Activated T-helper 17 cell treated with anti-CD3 and anti-CD28 coated beads, Interleukin-2, amount 50 U/mL, for 72 hours (primary cell): Measurements from ENCODE around the gene DSC2. TPM values are rescaled to one million over a fixed set of nuclear protein-coding genes. Genes with fewer than 3 reads are reported as not detected.
"Not testable (repeated sequence)": the region's sequence is repeated elsewhere in the genome, so short reads cannot be mapped to it uniquely, and the experiment has no call there.

ENCODE experiments used
- ATAC-seq: fragments of 150-1000 bp; cut with Tn5 transposase; replicated peaks from 2 replicates; pipeline ENCODE4 v1.10.0; 2021; ENCODE audit warnings: mild to moderate bottlenecking, moderate library complexity
- H3K27ac Mint-ChIP-seq: one replicate; pipeline ENCODE4 v1.8.0; 2022; ENCODE audit warnings: mixed read lengths
- H3K27me3 Mint-ChIP-seq: one replicate; pipeline ENCODE4 v1.8.0; 2022; ENCODE audit warnings: mixed read lengths
- H3K36me3 Mint-ChIP-seq: one replicate; pipeline ENCODE4 v1.8.0; 2022; ENCODE audit warnings: low read depth, mild to moderate bottlenecking, mixed read lengths
- H3K4me1 Mint-ChIP-seq: one replicate; pipeline ENCODE4 v1.8.0; 2022; ENCODE audit warnings: mixed read lengths
- H3K4me3 Mint-ChIP-seq: one replicate; pipeline ENCODE4 v1.8.0; 2022; ENCODE audit warnings: mild to moderate bottlenecking, mixed read lengths
- H3K9me3 Mint-ChIP-seq: one replicate; pipeline ENCODE4 v1.8.0; 2022; ENCODE audit warnings: mixed read lengths
- total RNA-seq, 2 donors: library from RNA; stranded (reverse); gene quantifications; one replicate each; pipeline ENCODE4 v1.2.3, GENCODE V29; 2022

The DSC2 gene
- total RNA-seq, 2 donors from 2014 or later, result not detected

DNA sequence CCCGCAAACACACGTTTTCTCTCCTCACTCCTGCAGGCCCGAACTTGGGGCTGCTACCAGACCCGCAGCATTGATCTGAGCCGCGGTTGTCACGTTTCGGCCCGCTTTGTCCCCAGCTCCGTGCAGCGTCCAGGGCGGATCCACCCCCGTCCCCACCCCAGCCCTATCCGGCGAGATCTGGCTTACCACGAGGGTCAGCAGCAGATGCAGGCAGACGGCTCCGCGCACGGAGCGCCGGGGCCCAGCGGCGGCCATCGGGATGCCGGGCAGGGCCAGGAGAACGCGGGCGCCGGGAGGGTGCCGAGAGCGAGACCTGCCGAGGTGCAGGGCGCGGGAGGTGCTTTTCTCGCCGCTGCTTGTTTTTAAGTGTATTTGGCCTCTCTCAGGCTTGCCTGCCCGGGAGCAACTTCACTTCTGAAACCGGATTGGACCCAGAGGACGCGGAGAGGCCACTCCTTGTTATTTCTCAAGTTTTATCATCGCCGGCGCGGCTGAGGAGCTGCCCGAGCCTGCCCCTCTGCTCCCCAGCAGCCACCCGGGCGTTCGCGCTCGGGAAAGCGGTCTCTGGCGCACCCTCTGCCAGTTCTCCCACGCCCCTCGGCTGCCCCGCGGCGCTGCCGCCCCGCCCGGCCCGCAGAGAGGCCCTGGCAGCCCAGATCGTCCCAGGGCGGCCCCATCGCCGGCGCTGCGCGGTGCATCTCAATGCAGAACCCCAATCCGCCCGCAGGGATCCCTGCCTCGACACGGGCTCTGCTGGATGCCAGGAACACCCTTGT lies 59.6 kb downstream of the DSC2 start, which contains the start of gene DSC3:
Gene DSC3 (minus strand): TSS at position 337 of the 776 bp plus-strand sequence. CDS start 82 bp downstream, at position 255.
- no peak for ATAC-seq

DNA sequence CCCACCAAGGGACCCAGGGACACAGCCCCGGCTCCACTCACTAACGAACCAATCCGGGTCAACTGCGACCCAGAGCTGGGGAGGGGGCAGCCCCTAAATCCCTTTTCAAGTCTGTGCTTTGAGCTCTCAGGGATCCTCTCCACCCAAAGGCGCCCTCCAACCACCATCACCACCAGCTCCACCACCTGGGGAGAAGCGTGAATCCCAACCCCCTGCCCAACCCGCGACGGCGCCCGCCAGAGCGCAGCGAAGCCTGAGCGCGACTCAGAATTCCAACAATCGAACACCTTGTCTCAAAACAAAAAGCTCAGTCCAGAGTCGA lies 60.2 kb downstream of the DSC2 start:
- H3K27ac Mint-ChIP-seq, result no peak overlapping the region
- no peaks in the 10 kb centered on the region for H3K36me3 Mint-ChIP-seq
- H3K9me3 Mint-ChIP-seq, result peaks cover 9% of the 10 kb centered on the region
- no peak overlapping the region for H3K4me3 Mint-ChIP-seq
- ATAC-seq, result no peak
- H3K4me1 Mint-ChIP-seq, result no peaks in the 10 kb centered on the region
- H3K27me3 Mint-ChIP-seq, result peaks cover 19% of the 10 kb centered on the region

More for the DNA sequence above, 59.6 kb downstream of the DSC2 start, which contains the start of gene DSC3:
- H3K36me3 Mint-ChIP-seq, result no peaks in the 10 kb centered on the region
- no peaks in the 10 kb centered on the region for H3K4me1 Mint-ChIP-seq
- no peak within 1 kb of the TSS for H3K4me3 Mint-ChIP-seq
- peaks cover 19% of the 10 kb centered on the region for H3K27me3 Mint-ChIP-seq
- H3K9me3 Mint-ChIP-seq, result peaks cover 9% of the 10 kb centered on the region
- H3K27ac Mint-ChIP-seq, result no peak within 1 kb of the TSS

DNA sequence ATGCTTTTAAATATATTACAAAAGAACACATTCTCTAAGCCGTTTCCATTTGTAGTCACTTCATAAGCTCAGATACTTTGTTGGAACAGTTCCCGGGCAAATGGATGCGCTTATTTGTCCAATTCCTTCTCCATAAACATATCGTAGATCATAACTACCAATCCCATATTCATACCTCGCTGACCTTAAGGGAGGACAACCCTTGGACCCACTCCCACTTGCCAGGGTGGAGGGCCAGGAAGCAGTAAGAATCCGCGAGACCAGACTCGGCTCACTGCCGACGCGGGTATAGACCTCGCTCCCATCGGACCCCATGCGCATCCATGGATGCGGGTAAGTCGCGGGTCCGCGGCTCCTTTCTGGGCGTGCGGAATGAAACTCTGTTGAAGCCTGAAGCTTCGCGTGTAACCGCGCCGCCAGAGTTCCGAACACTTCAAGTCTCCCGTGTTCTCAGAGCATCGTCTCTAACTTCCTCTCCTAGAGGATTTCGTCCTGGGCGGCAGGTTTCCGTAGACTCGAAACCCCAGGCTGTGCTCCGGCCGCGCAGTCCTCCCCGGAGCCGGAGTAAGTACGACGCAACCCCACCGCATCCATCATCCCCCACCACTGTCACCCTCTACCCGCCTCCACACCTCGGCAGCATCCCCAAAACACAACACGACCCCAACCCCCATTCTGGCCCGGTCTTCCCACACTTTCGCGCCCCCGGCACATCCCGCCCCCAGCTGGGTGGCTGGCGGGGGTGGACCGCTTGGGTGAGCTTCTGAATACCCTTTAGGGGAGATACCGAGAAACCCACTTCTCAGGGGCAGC lies 60.7 kb downstream of the DSC2 start:
- H3K36me3 Mint-ChIP-seq, result no peaks in the 10 kb centered on the region
- peaks cover 19% of the 10 kb centered on the region for H3K27me3 Mint-ChIP-seq
- no peak overlapping the region for H3K4me3 Mint-ChIP-seq
- ATAC-seq, result no peak
- H3K27ac Mint-ChIP-seq, result no peak overlapping the region
- H3K4me1 Mint-ChIP-seq, result no peaks in the 10 kb centered on the region
- H3K9me3 Mint-ChIP-seq, result peaks cover 7% of the 10 kb centered on the region

DNA sequence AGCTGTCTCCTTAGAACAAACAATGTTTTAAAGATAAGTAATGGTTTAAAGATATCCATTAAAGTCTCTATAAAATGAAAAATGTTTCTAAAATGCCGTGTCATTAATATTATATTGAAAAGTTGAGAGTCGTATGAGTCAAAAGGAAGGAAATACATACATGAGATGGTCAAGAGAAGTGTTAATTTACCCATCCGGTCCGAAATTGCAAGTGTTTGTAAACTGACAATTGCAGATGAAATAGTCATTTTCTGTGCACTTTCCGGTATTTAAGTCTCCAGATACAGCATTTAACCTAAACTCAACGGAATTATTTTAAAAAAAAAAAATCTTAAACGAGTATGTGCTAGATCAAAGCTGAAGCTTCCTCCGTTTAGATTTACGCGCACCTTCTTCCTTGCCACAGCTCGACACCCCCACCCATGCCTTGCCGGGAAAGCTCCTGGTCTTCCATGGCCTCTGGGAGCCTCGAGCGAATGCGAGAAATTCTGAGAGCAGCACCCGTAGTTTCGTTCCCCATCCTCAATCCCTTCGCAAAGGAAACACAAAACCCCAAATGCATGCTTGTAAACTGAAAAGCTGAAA lies 61.4 kb downstream of the DSC2 start:
- peaks cover 19% of the 10 kb centered on the region for H3K27me3 Mint-ChIP-seq
- peaks cover 5% of the 10 kb centered on the region for H3K9me3 Mint-ChIP-seq
- no peaks in the 10 kb centered on the region for H3K4me1 Mint-ChIP-seq
- no peak overlapping the region for H3K27ac Mint-ChIP-seq
- no peak overlapping the region for H3K4me3 Mint-ChIP-seq
- ATAC-seq, result no peak
- H3K36me3 Mint-ChIP-seq, result no peaks in the 10 kb centered on the region

DNA sequence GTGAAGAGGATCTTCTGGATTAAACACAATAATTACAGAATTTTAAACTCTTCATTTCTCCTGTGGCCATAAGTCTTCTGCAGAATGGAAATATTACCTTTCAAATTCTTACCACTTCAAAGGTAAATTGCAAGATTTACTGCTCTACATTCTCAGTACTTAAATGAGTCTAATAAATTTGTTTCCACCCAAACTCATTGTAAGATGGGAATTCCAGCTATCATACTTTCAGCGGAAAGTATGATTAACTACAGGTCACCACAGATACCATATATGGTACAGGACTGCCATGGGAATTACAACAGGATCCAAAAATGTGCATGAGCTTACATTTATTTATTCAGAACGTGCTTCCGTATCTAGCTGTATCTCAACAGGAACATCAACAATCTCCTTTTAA lies 62.8 kb downstream of the DSC2 start:
- Mint-ChIP-seq H3K9me3 (no peaks in the 10 kb centered on the region), H3K4me3 (no peak overlapping the region), H3K36me3 (no peaks in the 10 kb centered on the region), H3K27ac (no peak overlapping the region), H3K4me1 (no peaks in the 10 kb centered on the region), H3K27me3 (peaks cover 19% of the 10 kb centered on the region)
- ATAC-seq, result no peak

DNA sequence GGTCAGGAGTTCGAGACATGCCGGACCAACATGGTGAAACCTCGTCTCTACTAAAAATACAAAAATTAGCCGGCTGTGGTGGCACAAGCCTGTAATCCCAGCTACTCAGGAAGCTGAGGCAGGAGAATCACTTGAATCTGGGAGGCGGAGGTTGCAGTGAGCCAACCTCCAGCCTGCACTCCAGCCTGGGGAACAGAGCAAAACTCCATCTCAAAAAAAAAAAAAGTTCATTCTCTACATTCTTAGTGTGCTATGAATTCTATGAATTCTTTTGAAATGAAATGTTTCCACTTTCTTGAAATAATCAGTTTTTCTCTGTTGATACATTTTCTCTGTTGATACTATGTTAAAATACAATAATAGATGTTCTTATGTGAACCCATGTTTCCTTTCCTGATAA lies 64.5 kb downstream of the DSC2 start:
- H3K27me3 Mint-ChIP-seq, result peaks cover 14% of the 10 kb centered on the region
- H3K4me1 Mint-ChIP-seq, H3K9me3 Mint-ChIP-seq, ATAC-seq, H3K27ac Mint-ChIP-seq, H3K36me3 Mint-ChIP-seq, H3K4me3 Mint-ChIP-seq: not testable (repeated sequence)

DNA sequence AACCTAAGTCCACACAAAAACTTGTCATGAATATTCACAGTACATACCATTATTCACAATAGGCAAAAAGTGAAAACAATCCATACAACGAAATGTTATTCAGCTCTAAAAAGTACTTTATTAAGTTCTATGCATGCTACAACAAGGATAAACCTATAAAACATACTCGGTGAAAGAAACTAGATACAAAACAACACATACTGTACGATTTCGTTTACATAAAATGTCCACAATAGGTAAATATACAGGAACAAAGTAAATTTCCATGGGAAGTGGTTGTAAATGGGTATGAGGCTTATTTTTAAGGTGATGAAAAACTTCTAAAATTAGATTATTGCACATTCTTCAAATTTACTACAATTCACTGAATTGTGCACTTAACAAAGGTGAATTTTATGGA lies 67.7 kb downstream of the DSC2 start:
- no peaks in the 10 kb centered on the region for H3K27me3 Mint-ChIP-seq
- no peak overlapping the region for H3K4me3 Mint-ChIP-seq
- no peak for ATAC-seq
- H3K9me3 Mint-ChIP-seq, result peaks cover 3% of the 10 kb centered on the region
- H3K4me1 Mint-ChIP-seq, result no peaks in the 10 kb centered on the region
- H3K27ac Mint-ChIP-seq, result no peak overlapping the region
- no peaks in the 10 kb centered on the region for H3K36me3 Mint-ChIP-seq

DNA sequence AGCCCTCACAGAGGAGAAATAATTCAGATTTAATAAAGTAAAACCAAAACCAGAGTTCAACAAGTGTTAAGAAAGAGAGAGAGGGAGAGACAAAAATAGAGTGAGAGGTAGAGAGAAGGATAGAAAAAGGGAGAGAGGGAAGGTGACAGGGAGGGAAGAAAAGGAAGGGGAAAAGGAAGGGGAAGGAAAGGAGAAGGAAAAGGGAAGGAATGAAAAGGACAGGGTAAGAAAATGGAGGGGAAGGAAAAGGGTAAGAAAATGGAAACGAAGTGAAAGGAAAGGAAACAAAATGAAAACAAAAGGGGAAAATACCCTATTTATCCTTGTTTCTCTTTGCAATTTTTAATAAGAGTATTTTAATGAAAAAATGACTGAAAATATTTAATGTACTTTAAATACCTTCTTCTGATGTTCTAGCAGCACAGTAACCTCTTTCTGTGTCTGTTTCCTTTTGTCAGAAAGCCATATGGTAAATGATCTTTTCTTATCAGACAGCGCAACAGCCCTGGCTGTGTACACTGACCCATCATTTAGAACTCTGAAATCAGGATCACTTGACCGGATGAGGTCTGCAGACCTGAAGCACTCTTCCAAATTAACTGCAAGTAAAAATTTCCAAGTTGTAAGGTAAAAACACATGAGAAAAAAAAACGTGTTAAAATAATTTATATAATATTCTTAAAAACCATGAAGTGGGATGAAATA lies 71.5 kb downstream of the DSC2 start:
- peaks cover 6% of the 10 kb centered on the region for H3K9me3 Mint-ChIP-seq
- H3K4me3 Mint-ChIP-seq, result no peak overlapping the region
- H3K27me3 Mint-ChIP-seq, result no peaks in the 10 kb centered on the region
- H3K27ac Mint-ChIP-seq, result no peak overlapping the region
- ATAC-seq, result no peak
- no peaks in the 10 kb centered on the region for H3K4me1 Mint-ChIP-seq
- no peaks in the 10 kb centered on the region for H3K36me3 Mint-ChIP-seq

DNA sequence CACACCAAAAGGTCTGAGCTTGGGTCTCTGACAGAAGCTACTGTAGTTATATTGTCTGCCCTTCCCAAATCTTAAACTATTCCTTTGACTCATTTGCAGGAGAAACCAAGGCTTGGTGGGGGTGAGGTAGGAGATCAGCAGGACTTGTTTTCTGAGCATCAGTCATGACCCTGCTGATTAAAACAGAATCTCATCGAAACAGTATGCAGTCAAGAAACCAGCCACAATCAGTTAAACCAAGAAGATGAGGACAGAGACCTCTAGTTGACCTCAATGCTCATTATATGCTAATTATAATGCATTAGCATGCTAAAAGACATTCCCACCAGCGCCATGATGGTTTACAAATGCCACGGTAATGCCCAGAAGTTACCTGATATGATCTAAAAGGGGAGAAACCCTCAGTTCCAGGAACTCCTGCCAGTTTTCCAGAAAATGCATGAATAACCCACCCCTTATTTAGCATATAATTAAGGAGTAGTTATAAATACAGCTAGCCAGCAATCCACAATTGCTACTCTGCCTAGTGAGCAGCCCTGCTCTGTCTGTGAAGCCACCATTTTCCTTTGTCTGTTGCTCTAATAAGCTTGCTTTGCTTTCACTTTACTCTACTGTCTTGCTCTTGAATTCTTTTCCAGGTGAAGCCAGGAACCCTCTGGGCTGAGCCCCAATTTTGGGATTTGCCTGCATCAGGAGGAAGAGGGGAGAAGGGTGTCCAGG lies 86.3 kb downstream of the DSC2 start:
- ATAC-seq, result no peak
- Mint-ChIP-seq H3K4me3 (no peak overlapping the region), H3K27me3 (no peaks in the 10 kb centered on the region), H3K4me1 (no peaks in the 10 kb centered on the region), H3K36me3 (no peaks in the 10 kb centered on the region), H3K27ac (no peak overlapping the region), H3K9me3 (peaks cover 16% of the 10 kb centered on the region)

DNA sequence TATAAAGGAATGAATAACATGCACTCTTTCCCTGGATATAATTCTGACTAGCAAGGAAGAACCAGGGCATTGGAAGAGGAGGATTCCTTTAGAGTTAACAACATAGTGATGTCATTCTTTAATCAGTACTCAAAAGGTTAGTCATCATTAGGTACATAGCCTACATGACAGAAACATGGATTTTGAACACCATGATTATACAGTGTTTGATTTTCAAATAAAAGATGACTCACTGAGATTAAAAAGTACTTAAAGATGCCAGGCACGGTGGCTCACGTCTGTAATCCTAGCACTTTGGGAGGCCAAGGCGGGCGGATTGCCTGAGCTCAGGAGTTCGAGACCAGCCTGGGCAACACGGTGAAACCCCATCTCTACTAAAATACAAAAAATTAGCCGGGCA lies 90.8 kb downstream of the DSC2 start:
- H3K27ac Mint-ChIP-seq, H3K36me3 Mint-ChIP-seq, H3K4me3 Mint-ChIP-seq, H3K4me1 Mint-ChIP-seq, H3K27me3 Mint-ChIP-seq, ATAC-seq: not testable (repeated sequence)
- peaks cover 12% of the 10 kb centered on the region for H3K9me3 Mint-ChIP-seq

DNA sequence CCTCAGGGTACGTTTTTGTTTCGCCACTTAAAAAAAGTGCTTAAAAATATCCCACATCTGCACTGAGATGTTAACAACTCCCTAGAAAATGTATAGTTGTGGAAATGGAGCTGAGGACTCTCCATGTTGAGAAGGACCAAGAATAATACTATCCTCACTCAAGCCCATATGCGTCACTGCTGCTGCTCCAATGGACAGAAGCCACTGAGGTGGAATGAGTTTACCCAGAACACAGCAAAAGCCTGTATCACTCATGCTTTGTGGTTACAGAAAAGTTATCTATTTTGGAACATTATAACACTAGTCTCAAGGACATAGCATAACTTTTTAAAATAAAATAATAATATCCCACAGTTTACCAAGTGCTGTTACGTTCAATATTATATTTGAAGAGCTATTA lies 91.6 kb downstream of the DSC2 start:
- no peak overlapping the region for H3K4me3 Mint-ChIP-seq
- no peaks in the 10 kb centered on the region for H3K4me1 Mint-ChIP-seq
- H3K9me3 Mint-ChIP-seq, result peaks cover 8% of the 10 kb centered on the region
- H3K27me3 Mint-ChIP-seq, result no peaks in the 10 kb centered on the region
- H3K27ac Mint-ChIP-seq, result no peak overlapping the region
- no peak for ATAC-seq
- H3K36me3 Mint-ChIP-seq, result no peaks in the 10 kb centered on the region
